ENCODE results near the gene STC2.
"Not testable (repeated sequence)": the region's sequence is repeated elsewhere in the genome, so short reads cannot be mapped to it uniquely, and the experiment has no call there.

The STC2 gene

GRCh38 chr5:173293817-173294672, 34.2 kb downstream of the STC2 start:
- peak; percentile 66 for DNase-seq

GRCh38 chr5:173291722-173292658, 36.2 kb downstream of the STC2 start:
- DNase-seq: no peak

GRCh38 chr5:173290477-173291131, 37.6 kb downstream of the STC2 start:
- DNase-seq: no peak

- no peak for DNase-seq
Observed at GRCh38 chr5:173289372-173289771, 38.8 kb downstream of the STC2 start.

GRCh38 chr5:173288632-173289031, 39.6 kb downstream of the STC2 start:
- DNase-seq: no peak

GRCh38 chr5:173287086-173287485, 41.1 kb downstream of the STC2 start:
- DNase-seq: no peak

GRCh38 chr5:173284343-173284958, 43.8 kb downstream of the STC2 start:
- not testable (repeated sequence) for DNase-seq

- peak; percentile 73 for DNase-seq
Observed at GRCh38 chr5:173283318-173284288, 44.6 kb downstream of the STC2 start.

- DNase-seq: no peak
Observed at GRCh38 chr5:173282916-173283315, 45.3 kb downstream of the STC2 start.

- no peak for DNase-seq
Observed at GRCh38 chr5:173281910-173282309, 46.3 kb downstream of the STC2 start.

GRCh38 chr5:173279166-173279565, 49.0 kb downstream of the STC2 start:
- DNase-seq: no peak

- no peak for DNase-seq
Observed at GRCh38 chr5:173278641-173279040, 49.6 kb downstream of the STC2 start.

- no peak for DNase-seq
Observed at GRCh38 chr5:173278172-173278571, 50.0 kb downstream of the STC2 start.

- no peak for DNase-seq
Observed at GRCh38 chr5:173274771-173275170, 53.4 kb downstream of the STC2 start.

- DNase-seq: no peak
Observed at GRCh38 chr5:173271419-173271818, 56.8 kb downstream of the STC2 start.

GRCh38 chr5:173268750-173269432, 59.3 kb downstream of the STC2 start:
- no peak for DNase-seq

- DNase-seq: no peak
Observed at GRCh38 chr5:173265433-173265832, 62.8 kb downstream of the STC2 start.
